Common myeloid progenitor, CD34-positive (primary cell): ENCODE data around the gene KCNF1.

Source experiments
- CTCF ChIA-PET: fragments of 350-600 bp; sonication (Branson Sonifier 250); formaldehyde crosslinking; loops from one replicate; lab custom pipeline; 2021; ENCODE audit warnings: antibody characterized with exemption; lab: Charles Lee
- POLR2A ChIA-PET: fragments of 350-600 bp; sonication (Branson Sonifier 250); formaldehyde crosslinking; loops from one replicate; lab custom pipeline; 2021; ENCODE audit warnings: antibody characterized with exemption; lab: Charles Lee
- DNase-seq, 3 donors: peaks; one replicate each; pipeline versions ENCODE4 v3.0.0 to v3.0.0-alpha.2; 2013
- H3K27ac ChIP-seq, 2 experiments: 1 replicate in 1 of 2; 2 replicates in 1 of 2; pipeline ENCODE4 v1.7.0; 2013; ENCODE audit warnings: inconsistent platforms in 2 of 2, low read length in 2 of 2, mild to moderate bottlenecking in 2 of 2, low read depth in 1 of 2, moderate library complexity in 1 of 2; ENCODE audit not compliant: severe bottlenecking in 2 of 2, insufficient read depth in 1 of 2, poor library complexity in 1 of 2
- H3K27me3 ChIP-seq, 5 experiments: replicated peaks in 2 of 5; 1 replicate in 3 of 5; 2 replicates in 2 of 5; pipeline versions ENCODE4 v1.6.1 to v1.7.0; 2013; ENCODE audit warnings: low read length in 4 of 5, mild to moderate bottlenecking in 2 of 5, moderate library complexity in 2 of 5, inconsistent platforms in 1 of 5; ENCODE audit not compliant: insufficient read depth in 5 of 5, control insufficient read depth in 4 of 5
- H3K36me3 ChIP-seq, 4 experiments: 1 replicate in 2 of 4; 2 replicates in 2 of 4; pipeline versions ENCODE4 v1.6.1 to v1.7.0; 2013; ENCODE audit warnings: low read length in 3 of 4, control low read depth in 1 of 4, mild to moderate bottlenecking in 1 of 4; ENCODE audit not compliant: control insufficient read depth in 4 of 4, insufficient read depth in 4 of 4
- H3K4me1 ChIP-seq, 4 experiments: 1 replicate in 3 of 4; 2 replicates in 1 of 4; pipeline versions ENCODE4 v1.6.1 to v1.7.1; 2013; ENCODE audit warnings: low read length in 3 of 4, mild to moderate bottlenecking in 3 of 4, control low read depth in 1 of 4, inconsistent platforms in 1 of 4, moderate library complexity in 1 of 4; ENCODE audit not compliant: control insufficient read depth in 4 of 4, insufficient read depth in 4 of 4; ENCODE audit errors: control extremely low read depth in 1 of 4
- H3K4me3 ChIP-seq, 7 experiments: 1 replicate in 4 of 7; 2 replicates in 3 of 7; pipeline versions ENCODE4 v1.5.1 to v1.7.0; 2013; ENCODE audit warnings: mild to moderate bottlenecking in 7 of 7, low read length in 6 of 7, moderate library complexity in 6 of 7, inconsistent platforms in 2 of 7, low read depth in 2 of 7, control low read depth in 1 of 7; ENCODE audit not compliant: insufficient read depth in 4 of 7, control insufficient read depth in 1 of 7; ENCODE audit errors: extremely low read depth in 1 of 7
- H3K9me3 ChIP-seq, 5 experiments: 1 replicate in 4 of 5; 2 replicates in 1 of 5; pipeline versions ENCODE4 v1.6.1 to v1.7.1; 2013; ENCODE audit warnings: low read length in 4 of 5, mild to moderate bottlenecking in 2 of 5, inconsistent platforms in 1 of 5, low read depth in 1 of 5, moderate library complexity in 1 of 5; ENCODE audit not compliant: control insufficient read depth in 4 of 5, insufficient read depth in 2 of 5; ENCODE audit errors: control extremely low read depth in 1 of 5
- WGBS: methylation state at CpG from one replicate; pipeline ENCODE4 v1.1.5; 2013; ENCODE audit not compliant: insufficient coverage; 5-methylcytosine and 5-hydroxymethylcytosine counted together

The KCNF1 gene

GRCh38 chr2:10933700-10934225, 22.0 kb downstream of the KCNF1 start:
- Histone ChIP-seq H3K4me1 (no peaks in the 10 kb centered on the region), H3K4me3 (no peak overlapping the region), H3K36me3 (no peaks in the 10 kb centered on the region), H3K9me3 (peaks cover 0 to 4% (median 0%) of the 10 kb centered on the region in 5 experiments), H3K27ac (no peak overlapping the region), H3K27me3 (peaks cover 0 to 15% (median 4%) of the 10 kb centered on the region in 5 experiments)
- WGBS = 98% methylated on average over 10 of the region's 11 CpGs
- ChIA-PET CTCF (no interaction called here), POLR2A (no interaction called here)
- no peak for DNase-seq

GRCh38 chr2:10934308-10934978, 22.7 kb downstream of the KCNF1 start:
- WGBS = 79% methylated on average over 4 of the region's 7 CpGs
- ChIA-PET CTCF (no interaction called here), POLR2A (no interaction called here)
- Histone ChIP-seq H3K4me1 (no peaks in the 10 kb centered on the region), H3K4me3 (no peak overlapping the region), H3K36me3 (no peaks in the 10 kb centered on the region), H3K27me3 (peaks cover 0 to 11% (median 3%) of the 10 kb centered on the region in 5 experiments), H3K27ac (no peak overlapping the region), H3K9me3 (peaks cover 0 to 10% (median 0%) of the 10 kb centered on the region in 5 experiments)
- peak in 1 of 3 donors; percentile 15 for DNase-seq

GRCh38 chr2:10934979-10935350, 23.2 kb downstream of the KCNF1 start:
- POLR2A ChIA-PET = no interaction called here
- H3K36me3 ChIP-seq = no peaks in the 10 kb centered on the region
- H3K27me3 ChIP-seq = peaks cover 0 to 11% (median 0%) of the 10 kb centered on the region in 5 experiments
- H3K4me3 ChIP-seq = no peak overlapping the region
- peaks cover 0 to 11% (median 0%) of the 10 kb centered on the region in 5 experiments for H3K9me3 ChIP-seq
- CTCF ChIA-PET = no interaction called here
- 91% methylated on average over 11 of the region's 15 CpGs for WGBS
- no peak overlapping the region for H3K27ac ChIP-seq
- DNase-seq = no peak
- H3K4me1 ChIP-seq = no peaks in the 10 kb centered on the region

DNA sequence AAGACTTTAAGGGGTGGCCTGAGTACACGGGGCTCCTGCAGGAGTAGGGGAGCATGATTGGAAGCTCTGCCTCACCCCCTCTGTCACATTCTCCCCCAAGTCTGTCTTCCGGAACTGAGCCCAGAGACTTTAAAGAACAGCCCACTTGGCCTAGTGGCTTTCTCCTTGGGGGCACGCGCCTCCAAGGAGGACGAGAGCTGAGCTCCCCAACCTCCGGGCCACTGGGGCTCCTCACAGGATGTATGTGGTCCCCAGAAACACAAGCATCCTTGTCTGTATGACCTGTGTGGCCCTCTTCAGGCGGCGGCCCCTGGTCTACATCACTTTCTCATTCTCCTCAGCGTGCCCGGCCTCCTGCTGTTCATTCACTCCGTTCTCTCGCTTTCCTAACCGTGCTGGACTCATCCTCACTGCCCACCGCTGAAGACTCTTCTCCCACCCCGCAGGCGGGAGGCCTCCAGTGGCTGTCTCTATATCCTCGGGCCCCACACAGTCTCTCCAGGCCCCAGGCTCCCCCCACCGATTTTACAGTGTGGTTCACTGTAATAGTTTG, 23.7 kb downstream of the KCNF1 start:
- H3K27ac ChIP-seq = no peak overlapping the region
- H3K4me1 ChIP-seq = no peaks in the 10 kb centered on the region
- CTCF ChIA-PET = no interaction called here
- H3K9me3 ChIP-seq = peaks cover 0 to 11% (median 0%) of the 10 kb centered on the region in 5 experiments
- 98% methylated on average over 15 of the region's 18 CpGs for WGBS
- H3K4me3 ChIP-seq = no peak overlapping the region
- DNase-seq = no peak
- POLR2A ChIA-PET = no interaction called here
- H3K27me3 ChIP-seq = peaks cover 0 to 10% (median 0%) of the 10 kb centered on the region in 5 experiments
- H3K36me3 ChIP-seq = no peaks in the 10 kb centered on the region

GRCh38 chr2:10935953-10936942, 24.5 kb downstream of the KCNF1 start:
- over 99% methylated on average over 8 of the region's 17 CpGs for WGBS
- Histone ChIP-seq H3K4me3 (no peak overlapping the region), H3K27me3 (peaks cover 0 to 7% (median 0%) of the 10 kb centered on the region in 5 experiments), H3K27ac (no peak overlapping the region), H3K4me1 (no peaks in the 10 kb centered on the region), H3K9me3 (peaks cover 0 to 11% (median 0%) of the 10 kb centered on the region in 5 experiments), H3K36me3 (no peaks in the 10 kb centered on the region)
- ChIA-PET CTCF (no interaction called here), POLR2A (no interaction called here)
- no peak for DNase-seq

DNA sequence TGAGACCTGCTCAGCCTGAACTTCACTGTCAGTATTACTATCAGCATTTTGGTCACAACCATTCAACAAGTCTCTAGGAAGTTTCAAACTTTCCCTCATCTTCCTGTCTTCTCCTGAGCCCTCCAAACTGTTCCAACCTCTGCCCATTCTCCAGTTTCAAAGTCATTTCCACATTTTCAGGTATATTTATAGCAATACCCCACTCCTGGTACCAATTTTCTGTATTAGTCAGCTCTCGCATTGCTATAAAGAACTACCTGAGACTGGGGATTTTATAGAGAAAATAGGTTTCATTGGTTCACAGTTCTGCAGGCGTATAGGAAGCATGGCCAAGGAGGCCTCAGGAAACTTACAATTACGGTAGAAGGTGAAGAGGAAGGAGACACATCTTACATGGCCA, 27.3 kb downstream of the KCNF1 start:
- Histone ChIP-seq H3K27ac (no peak overlapping the region), H3K36me3 (no peaks in the 10 kb centered on the region), H3K27me3 (peaks cover 0 to 12% (median 0%) of the 10 kb centered on the region in 5 experiments), H3K4me1 (no peaks in the 10 kb centered on the region), H3K4me3 (no peak overlapping the region), H3K9me3 (peaks cover 0 to 11% (median 3%) of the 10 kb centered on the region in 5 experiments)
- POLR2A ChIA-PET = no interaction called here
- DNase-seq = no peak
- CTCF ChIA-PET = no interaction called here
- WGBS = 94% methylated on average over 2 of the region's 3 CpGs
